LHCN-M2 (cell line): Measurements from ENCODE around the gene ERF. TPM values are rescaled to one million over a fixed set of nuclear protein-coding genes. Genes with fewer than 3 reads are reported as not detected.
A peak's percentile ranks its signal among the peaks of the same experiment; 100 is the strongest.

Source experiments
- DNase-seq: peaks from one replicate; pipeline ENCODE4 v3.0.0-alpha.2; 2012; ENCODE audit warnings: low read depth
- total RNA-seq: library from RNA; depleted of rRNA; stranded (reverse); fragments of >200 nt; gene quantifications from 2 replicates; pipeline ENCODE4 v1.2.3, GENCODE V29; 2014

The ERF gene
- total RNA-seq, 1 experiment from 2014 or later, result 56.2 TPM

- DNase-seq, result no peak
Observed at GRCh38 chr19:42287017-42287826, 32.3 kb upstream of the ERF start.

- DNase-seq, result no peak
Observed at GRCh38 chr19:42286349-42287016, 31.6 kb upstream of the ERF start.

GRCh38 chr19:42285988-42286348 lies 31.0 kb upstream of the ERF start:
- no peak for DNase-seq

GRCh38 chr19:42285541-42285941 lies 30.6 kb upstream of the ERF start:
- DNase-seq, result no peak

- no peak for DNase-seq
Observed at GRCh38 chr19:42284591-42285341, 29.8 kb upstream of the ERF start.

- DNase-seq, result peak; percentile 68
Observed at GRCh38 chr19:42284066-42284501, 29.2 kb upstream of the ERF start.

GRCh38 chr19:42283188-42284065 lies 28.5 kb upstream of the ERF start:
- peak; percentile 91 for DNase-seq

GRCh38 chr19:42282819-42283187 lies 27.9 kb upstream of the ERF start:
- DNase-seq, result no peak

- peak; percentile 36 for DNase-seq
Observed at GRCh38 chr19:42281827-42282762, 27.2 kb upstream of the ERF start.

GRCh38 chr19:42281146-42281826 lies 26.4 kb upstream of the ERF start:
- DNase-seq, result no peak

- peak; percentile 41 for DNase-seq
Observed at GRCh38 chr19:42280815-42281145, 25.9 kb upstream of the ERF start.

GRCh38 chr19:42279902-42280814 lies 25.2 kb upstream of the ERF start:
- DNase-seq, result peak; percentile 91

GRCh38 chr19:42279155-42279901 lies 24.4 kb upstream of the ERF start:
- no peak for DNase-seq

GRCh38 chr19:42278452-42279154 lies 23.7 kb upstream of the ERF start:
- no peak for DNase-seq

- DNase-seq, result peak; percentile 80
Observed at GRCh38 chr19:42277821-42278451, 23.0 kb upstream of the ERF start.

- DNase-seq, result no peak
Observed at GRCh38 chr19:42276821-42277220, 21.9 kb upstream of the ERF start.

GRCh38 chr19:42276284-42276683 lies 21.4 kb upstream of the ERF start:
- no peak for DNase-seq
